ENCODE results near the gene FILIP1L.

Gene FILIP1L

GRCh38 chr3:99969136-99969535, 145.2 kb downstream of the FILIP1L start:
- DNase-seq: no peak

- DNase-seq: no peak
Measured at GRCh38 chr3:99967796-99968195, 146.5 kb downstream of the FILIP1L start.

DNA sequence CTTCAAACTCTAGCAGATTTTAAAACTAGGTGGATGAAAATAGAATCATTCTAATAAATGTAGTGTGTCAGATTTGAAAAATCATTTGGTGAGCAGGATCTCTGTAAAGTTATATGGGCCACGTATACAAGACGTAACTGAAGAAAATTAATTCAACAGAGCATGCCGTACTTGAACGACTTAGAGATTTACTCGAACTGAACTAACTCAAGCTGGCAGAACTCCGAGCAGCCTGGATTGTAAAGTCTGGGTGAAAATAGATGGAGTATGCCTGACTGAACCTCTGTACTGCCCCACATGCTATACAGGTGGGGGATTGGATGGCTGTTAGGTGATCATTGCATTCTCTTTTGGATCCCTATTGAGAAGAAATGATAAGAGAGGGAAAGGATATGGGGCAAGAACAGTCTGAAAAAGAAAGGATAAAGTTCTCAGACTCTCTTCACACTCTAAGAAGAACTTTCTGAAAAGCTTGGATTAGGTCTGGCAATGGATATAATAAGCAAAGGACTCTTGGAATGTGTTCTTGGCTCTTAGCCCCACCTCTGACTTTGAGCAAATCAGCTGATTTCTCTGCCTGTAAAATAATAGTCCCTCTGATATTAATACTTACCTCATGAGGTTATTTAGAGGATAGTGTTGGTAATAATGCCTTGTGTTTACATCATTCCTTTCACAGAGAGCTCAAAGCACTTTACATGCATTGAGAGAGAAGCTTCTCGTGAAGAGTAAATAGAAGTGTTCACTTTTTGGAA, 147.5 kb downstream of the FILIP1L start:
- DNase-seq: no peak

DNA sequence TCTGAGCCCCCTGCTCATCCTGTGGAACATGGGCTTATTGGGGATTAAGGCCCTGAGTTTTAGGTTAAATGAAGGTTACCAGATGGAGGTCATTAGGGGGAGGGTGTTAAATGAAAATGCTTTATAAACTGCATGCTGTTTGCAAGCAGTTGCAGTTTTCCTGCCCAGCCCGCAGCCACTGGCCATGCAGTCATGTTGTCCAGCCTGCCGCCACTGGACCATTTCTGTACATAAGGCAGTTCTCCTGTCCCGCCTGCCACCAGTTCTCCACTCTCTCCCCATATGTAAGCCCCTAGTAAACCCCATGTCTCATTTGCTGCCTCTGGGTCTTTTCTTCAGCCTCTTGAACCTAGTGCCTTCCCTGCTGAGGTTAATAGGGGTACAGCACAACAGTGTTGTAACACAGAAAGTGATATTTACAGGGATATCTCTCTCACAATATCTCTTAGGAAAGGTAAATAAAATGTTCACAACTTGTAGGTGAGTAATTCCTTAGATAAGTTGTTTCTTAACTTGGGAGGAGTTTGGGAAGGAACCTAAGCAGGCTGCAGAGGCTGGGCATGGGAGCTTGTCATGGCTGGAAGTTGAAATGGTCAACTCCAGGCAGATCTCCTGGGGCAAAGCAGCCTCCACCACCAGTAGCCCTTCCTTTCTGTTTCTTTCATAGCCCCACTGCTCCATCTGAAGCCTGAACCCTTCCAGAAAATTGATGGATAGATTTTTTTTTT, 148.5 kb downstream of the FILIP1L start:
- DNase-seq: no peak

DNA sequence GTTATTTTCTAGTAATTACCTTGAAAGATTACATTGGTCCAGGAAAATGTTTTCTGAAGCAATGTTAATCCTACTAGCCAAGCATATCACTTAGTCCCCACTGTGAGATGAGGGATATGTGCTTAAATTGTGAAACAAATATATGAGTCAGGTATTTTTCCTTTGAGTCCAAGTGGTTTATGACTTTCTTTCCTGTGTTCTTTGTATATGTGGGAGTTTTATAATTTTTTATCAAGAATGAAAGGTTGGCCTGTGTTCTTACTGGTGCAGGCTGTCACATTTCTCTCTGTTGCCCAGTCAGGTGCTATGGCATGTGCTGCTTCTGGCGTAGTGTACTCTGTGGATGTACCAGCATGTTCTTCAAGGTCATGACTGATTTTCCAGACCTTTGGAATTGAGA, 149.2 kb downstream of the FILIP1L start:
- no peak for DNase-seq

GRCh38 chr3:99962703-99963102, 151.6 kb downstream of the FILIP1L start:
- no peak for DNase-seq

DNA sequence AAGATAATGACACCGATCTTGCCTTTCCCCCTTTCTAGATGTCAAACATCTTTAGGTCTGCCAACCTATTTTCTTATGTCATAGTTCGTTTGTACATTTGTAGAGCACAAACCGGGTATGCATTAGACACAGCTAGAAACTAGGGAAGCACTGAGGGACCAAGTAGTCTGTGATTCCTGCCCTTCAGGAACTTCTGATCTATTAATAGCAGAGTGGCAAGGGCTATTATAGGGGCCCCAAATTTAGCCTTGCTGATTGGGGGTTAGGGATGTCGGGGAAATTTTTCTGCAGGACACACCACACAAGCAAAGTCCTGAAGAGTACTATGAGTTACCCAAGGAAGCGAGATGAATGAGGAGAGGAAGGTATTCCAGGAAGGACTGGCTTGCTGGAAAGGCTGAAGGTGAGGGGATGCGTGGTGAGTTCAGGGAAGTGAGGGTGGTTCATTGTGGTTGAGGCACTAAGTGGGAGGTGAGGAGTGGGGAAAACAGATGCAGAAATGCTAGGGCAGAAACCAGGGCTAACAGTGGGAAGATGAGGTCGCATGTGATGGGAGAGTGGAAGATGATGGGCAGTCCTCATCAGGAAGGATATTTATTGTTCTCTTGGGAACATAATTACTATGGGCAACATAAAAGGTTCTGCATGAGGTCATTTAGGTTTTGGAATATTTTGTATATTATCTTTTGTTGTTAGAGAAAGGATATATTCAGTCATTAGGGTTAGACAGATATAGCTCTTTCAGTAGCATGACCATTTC, 152.4 kb downstream of the FILIP1L start:
- no peak for DNase-seq

GRCh38 chr3:99960941-99961340, 153.4 kb downstream of the FILIP1L start:
- DNase-seq: no peak

DNA sequence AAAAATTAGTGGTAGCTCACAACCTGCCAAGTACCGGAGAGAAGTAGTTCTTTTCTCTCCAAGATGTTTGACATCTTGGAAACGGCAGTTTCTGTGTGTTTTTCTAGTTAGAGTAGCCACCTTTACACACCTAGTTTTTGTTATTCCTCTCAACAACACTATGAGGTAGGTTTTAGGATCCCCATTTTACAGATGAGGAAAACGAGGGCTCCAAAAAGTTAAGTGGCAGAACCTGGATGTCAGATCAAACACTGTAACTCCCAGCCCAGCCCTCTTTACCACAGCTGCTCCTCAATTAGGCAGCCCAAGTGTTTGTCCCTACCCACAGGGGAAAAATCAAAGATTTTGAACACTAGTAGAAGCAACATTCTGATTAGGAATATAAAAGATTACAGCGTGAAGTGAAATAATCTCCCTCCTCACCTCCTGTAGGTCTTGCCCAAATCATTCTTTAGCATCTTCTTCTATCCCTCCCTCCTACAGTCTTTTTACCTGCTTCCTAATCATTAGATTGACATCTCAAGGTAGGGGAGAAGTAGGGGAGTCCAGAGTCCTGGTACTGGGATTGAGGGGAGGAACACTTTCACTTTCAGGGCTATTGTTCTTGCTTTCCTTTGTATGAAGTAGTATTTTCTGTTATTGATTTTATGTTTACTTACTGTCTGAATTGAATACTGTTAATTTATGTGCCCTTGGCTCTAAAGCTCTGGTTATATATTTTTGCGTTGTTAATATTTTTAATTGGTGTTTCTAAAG, 154.0 kb downstream of the FILIP1L start:
- no peak for DNase-seq

DNA sequence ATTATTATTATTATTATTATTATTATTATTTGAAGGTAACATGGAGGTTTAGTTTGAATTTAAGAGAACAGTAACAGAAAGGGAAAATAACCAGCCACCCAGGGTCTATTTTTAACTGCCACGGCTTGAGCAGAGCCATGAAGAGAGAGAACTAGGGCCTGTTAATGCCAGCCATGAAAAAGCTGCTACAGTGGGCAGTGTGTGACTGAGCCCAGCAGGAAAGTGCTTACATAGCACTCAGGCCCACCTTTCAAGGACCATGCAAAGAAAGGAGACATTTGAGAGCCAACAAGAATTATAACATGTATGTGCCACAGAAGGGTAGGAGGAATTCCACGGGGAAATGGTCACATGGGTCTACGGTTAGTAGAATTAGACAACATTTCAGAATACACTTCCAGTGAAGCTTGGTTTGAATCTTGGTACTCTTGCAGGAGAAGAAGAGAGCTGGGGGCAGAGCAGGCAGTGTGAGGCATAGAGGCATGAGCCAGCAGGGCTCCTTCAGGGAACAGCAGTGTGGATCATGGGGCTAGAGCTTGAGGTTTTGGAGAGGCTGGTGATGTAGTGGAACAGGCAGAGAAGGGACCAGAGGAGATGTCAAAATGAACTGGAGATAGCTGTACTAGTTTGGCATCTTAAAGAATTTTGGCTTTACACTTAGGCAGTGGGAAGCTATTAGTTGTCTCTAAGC, 155.9 kb downstream of the FILIP1L start:
- DNase-seq: no peak

GRCh38 chr3:99957151-99957796, 157.0 kb downstream of the FILIP1L start:
- DNase-seq: no peak

- DNase-seq: no peak
Measured at GRCh38 chr3:99955773-99956562, 158.3 kb downstream of the FILIP1L start.

DNA sequence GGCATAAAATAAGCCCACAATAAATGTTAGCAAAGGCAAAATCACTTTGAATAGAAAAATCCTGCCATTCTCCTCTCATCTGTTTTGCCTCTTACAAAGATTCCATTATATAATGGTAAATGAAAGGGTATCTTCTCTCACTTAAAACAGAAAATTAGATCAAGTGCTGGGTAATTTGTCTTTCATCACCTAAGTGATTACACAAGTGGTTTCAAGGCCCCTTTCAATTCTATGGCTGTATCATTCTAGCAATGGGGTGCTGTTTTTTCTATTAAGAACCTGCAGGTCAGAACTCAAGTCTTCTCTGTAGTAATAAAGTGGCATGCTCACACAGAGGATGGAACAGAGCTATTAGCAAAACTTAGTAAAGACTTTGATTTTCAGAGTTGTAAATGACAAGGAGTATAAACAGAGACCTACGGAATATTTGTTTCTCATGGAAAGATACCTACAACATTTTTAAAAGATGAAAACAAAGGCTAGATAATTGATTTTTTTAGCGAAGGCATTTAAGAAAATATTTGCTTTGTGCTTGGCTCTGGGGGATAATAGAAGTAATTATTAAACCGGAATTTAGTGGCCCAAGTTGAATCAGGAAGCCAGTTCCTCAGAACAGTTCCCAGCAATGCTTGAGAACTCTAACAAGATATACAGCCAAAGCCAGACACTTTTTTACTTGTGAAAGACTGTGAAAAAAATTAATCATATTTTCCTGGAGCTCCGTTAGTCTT, 159.2 kb downstream of the FILIP1L start:
- no peak for DNase-seq

GRCh38 chr3:99953596-99953995, 160.7 kb downstream of the FILIP1L start:
- no peak for DNase-seq

GRCh38 chr3:99952306-99952705, 162.0 kb downstream of the FILIP1L start:
- DNase-seq: no peak

DNA sequence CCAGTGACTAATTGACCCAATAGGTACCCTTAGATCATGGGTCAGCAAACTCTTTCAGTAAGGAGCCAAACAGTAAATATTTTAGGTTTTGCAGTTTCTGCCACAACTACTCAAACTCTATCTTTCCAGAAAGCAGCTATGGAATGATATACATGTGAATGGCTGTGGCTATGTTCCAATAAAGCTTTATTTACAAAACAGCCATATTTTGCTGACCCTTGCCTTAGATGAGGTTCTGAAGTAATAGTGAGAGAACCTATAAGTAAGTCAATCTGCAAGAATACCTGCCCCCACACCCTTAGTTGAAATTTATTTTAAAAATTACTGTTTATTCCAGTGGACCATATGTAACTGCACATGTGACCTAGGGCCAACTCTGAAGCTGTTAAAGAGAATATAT, 162.6 kb downstream of the FILIP1L start:
- no peak for DNase-seq

GRCh38 chr3:99950921-99951320, 163.4 kb downstream of the FILIP1L start:
- no peak for DNase-seq

DNA sequence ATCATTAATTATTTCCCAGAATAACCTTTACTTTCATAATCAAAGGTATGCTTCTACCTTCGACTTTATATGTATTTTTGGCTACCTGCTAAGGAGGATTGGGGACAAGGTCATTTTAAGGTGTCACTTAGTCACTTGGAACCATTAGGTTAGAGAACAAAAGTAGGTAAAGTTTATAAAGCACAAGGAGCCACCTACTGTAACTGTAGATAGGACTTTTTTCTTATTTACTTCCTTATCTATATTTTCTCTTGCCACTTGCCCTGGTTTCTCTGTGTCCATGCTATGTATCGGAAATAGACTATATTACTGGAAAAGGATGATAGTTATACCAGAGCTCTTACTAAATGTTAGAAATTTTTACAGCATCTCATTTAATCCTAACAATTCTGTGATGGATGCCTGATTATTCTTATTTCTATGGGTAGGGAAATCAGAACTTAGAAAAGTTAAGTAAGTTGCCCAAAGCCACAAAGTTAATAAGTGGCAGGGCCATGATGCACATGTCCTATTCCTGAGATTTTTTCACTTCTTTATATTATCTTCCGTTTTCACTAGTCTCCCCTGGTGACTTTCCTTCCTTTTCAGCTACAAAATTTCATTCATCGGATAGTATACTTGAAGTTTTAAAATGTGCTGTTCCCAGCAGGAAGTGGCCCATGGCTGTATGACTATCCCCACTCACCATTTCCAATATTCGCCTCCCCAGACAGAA, 164.2 kb downstream of the FILIP1L start:
- no peak for DNase-seq

DNA sequence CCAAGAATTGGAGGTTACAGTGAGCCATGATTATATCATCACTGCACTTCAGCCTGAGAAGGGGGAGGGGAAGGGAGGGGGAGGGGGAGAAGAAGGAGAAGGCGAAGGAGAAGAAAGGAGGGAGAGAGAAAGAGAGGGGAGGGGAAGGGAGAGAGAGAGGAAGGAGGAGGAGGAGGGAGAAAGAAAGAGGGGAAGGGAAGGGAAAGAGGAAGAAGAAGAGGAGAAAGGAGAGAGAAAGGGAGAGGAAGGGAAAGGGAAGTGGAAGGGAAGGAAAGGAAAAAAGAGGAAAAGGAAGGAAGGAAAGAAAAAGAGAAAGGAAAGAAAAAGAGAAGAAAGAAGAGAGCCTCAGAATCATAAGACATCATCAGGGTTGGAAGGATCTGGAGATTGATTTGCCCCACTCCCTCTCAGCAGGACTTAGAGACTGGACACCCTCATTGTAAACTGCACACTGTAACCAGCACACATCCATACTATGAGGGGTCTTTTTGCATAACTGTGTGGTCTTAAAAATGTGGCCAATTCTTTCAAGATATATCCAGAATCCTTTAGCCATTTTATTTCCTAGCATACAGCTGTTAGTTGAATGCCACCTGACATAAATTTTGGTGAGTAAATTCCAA, 165.7 kb downstream of the FILIP1L start:
- DNase-seq: no peak

Measured in NCI-H526 (cell line).